ENCODE data around the gene TMEM88. TPM values are rescaled to one million over a fixed set of nuclear protein-coding genes. Genes with fewer than 3 reads are reported as not detected.
A peak's percentile ranks its signal among the peaks of the same experiment; 100 is the strongest.

The TMEM88 gene
- total RNA-seq, 1 donor from 2014 or later = 32.6 TPM

DNA sequence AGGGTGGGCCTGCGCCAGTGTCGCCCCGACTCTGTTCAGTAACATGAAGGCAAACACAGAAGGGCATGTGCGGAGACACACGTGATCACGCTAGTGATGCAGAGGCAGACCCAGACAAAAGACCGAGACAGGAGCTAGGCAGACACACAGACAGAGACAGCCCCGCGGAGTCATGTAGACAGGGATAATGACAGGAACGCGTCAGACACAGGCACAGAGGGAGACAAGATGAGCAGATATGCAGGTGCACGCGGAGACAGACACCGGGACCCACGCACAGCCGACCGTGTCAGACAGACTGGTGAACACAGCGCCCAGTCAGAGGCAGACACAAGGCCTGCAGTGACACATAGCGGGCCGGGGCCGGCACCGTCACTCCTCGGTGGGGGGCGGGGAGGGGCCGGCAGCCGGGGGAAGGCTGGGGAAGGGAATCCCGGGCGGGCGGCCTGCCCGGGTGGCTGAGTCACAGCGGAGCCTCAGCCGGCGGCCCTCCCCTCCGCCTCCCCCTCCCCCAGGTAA is 13.4 kb upstream of the TMEM88 start:
- intact Hi-C loops (cut with micrococcal nuclease) = no loop called here
- peak; percentile 93 for DNase-seq
- peak; percentile 63 for ATAC-seq

DNA sequence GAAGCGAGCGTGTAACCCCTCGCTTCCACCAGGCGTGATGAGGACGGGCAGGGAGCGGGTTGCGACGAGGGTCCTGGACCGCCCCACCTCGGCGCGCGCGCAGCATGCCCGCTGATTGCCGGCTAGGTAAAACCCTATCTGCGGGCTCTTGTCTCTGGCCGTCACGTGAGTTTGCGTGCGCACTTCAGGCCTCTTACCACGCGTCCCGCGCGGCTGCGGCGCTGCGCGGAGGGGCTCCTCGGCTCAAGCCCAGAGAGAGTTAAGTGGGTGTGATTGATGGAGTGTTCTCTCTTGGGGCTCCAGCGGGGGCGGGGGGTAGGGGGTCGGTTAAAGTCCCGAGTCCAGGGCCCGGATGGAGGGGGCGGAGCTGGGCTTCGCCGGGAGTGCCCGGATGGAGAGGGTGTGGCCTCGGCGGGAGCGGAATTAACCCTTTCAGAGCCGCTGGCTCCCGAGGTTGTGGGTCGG is 12.9 kb upstream of the TMEM88 start:
- DNase-seq (peak; percentile 94), ATAC-seq (peak; percentile 77)
- intact Hi-C loops (cut with micrococcal nuclease) = no loop called here

DNA sequence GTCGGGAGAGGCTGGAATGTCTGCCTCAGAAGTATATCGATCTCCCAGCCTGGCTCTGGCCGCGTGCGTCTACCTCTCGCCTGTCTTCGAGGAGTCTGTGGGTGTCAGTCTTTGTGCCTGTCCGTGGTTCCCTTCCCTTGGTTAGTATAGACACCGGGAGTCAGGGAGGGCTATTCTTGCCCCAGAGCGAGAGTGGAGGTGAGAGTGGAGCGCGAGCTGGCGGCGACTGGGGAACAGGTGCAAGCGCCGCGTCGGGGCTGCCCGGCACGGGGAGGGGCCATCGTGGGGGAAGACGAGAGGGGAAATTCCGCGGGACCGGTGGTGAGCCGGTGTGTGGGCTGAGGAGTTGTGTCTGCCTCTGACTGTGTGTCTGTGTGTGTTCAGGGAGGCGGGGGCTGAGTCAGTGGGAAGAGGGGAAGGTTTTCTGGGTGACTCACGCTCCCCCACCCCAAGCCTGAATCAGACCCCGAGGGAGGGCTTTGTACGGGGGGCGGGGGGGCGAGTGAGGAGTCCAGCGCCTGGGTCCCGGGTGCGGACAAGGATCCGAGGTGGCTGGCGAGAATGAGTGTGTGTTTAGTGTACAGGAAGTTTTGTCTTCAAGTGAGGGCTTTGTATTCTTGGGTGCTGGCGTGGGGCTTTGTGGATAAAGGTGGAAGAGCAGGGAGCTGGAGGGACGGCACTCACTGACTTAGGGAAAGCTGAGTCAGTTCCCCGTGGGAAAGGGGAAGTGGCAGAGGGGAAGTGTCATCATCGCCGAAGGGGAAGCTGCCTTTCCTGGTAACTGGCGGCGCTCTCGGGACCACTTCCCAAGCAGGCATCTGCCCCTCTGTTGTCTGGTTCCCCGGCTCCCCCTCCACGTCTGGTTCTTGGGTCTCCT is 12.2 kb upstream of the TMEM88 start:
- DNase-seq (peak; percentile 77), ATAC-seq (peak; percentile 10)
- intact Hi-C loops (cut with micrococcal nuclease) = no loop called here

DNA sequence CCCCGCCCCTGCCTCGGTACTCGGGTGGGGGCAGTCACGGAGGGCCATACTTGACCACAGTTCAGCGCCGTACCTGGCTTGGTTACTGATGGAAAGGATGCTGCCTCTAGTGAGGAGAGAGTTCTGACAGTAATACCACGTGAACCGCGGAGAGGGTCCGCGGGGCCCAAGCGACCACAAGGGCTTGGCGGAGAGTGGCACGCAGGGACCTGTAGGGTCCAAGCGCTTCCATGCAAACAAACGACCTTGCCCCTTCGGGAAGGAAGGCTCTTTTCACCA is 11.7 kb upstream of the TMEM88 start:
- no peak for ATAC-seq
- no peak for DNase-seq
- intact Hi-C loops (cut with micrococcal nuclease) = no loop called here

DNA sequence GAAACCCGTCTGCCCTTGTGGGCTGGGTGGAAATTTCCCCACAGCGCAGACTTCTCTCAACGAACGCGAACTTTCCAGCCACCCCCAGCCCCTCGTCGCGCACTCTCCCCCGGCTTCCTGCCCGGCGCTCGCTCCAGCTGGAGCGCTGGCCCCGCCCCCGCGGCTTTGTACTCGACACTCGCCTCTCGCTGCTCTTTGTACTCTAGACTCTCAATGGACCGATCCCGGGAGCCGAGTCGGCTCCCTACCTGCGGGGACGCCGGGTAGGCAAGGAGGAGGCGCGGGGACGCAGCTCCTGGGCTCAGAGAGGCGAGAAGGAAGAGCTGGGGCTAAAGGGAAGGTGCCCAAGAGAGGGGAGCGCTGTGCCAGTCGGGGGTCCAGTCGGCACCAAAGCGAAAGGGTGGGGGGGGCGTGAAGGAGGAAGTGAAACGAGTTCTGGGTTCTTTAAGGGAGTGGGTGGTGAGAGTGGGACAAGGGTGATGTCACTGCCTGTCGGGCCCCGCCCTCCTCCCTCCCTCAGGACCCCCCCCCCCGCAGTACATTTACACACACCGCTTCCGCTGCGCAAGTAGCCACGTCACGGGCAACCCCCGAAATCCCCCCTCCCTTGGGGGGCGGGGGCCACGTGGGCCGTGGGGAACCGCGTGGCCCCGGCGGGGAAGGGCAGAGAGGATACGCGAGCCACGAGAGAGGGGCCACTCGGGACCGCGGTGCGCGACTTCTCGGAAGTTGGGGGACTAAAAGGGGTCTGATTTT is 11.2 kb upstream of the TMEM88 start:
- DNase-seq = peak; percentile 88
- peak; percentile 32 for ATAC-seq
- intact Hi-C loops (cut with micrococcal nuclease) = no loop called here

DNA sequence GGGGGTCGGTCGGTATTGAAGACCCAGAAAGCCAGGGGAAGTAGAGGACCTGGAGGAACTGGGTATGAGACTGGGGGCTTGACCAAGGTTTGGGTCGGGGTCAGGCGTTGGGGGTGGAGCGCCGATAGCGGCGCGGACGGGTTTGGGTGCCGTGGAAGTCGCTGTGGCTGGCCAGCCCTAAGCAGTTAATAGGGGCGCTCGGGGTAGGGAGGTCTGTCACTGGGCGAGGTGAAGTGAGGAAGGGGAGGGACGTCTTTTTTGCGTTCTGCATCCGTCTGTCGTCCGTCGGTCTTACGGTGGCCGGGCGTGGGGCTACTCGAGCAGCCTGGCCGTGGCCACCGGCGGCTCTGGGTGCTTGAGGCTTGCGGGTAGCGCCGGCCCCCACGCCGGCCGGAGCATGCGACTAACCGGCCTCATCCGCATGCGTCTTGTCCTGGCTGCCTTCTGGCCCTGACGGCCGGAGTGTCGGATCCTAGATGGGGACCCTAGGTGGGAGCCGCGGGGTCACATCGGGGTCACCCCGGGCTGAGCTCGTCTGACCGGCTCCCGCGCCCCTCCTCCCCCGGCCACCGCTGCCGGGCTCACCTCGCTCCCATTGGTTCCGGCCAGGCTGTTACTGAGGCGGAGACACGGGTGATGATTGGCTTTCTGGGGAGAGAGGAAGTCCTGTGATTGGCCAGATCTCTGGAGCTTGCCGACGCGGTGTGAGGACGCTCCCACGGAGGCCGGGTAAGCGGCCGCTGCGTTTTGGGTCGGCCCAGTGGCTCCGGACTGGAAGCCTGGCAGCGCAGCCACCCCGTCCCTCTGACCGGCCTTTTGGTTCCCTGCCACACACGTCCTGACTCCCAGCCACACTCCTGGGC is 10.3 kb upstream of the TMEM88 start:
- ATAC-seq = peak; percentile 72
- DNase-seq = peak; percentile 91
- intact Hi-C loops (cut with micrococcal nuclease) = no loop called here

DNA sequence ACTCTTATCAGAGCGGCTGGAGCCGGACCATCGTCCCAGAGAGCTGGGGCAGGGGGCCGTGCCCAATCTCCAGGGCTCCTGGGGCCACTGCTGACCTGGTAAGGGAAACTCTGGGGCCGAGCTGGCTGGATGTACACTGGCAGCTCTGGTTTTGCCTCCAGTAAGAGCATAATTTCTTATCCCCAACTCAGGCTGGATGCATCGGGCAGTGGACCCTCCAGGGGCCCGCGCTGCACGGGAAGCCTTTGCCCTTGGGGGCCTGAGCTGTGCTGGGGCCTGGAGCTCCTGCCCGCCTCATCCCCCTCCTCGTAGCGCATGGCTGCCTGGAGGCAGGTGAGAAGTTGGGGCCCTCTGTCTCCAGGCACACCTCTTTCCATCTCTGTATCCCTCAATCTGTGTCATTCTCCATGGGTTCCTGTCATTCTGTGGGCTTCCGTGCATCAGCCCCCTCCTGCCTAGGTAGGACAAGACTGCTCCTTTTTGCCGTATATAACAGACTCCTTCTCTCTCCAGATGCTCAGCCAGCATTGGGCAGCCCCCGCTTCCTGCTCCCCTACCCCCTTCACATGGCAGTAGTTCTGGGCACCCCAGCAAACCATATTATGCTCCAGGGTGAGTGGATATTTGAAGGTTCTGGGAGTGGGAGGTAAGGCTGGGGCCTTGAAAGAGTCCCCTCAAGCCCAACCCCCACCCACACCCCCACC is 9.4 kb upstream of the TMEM88 start:
- DNase-seq (no peak), ATAC-seq (no peak)
- intact Hi-C loops (cut with micrococcal nuclease) = no loop called here

DNA sequence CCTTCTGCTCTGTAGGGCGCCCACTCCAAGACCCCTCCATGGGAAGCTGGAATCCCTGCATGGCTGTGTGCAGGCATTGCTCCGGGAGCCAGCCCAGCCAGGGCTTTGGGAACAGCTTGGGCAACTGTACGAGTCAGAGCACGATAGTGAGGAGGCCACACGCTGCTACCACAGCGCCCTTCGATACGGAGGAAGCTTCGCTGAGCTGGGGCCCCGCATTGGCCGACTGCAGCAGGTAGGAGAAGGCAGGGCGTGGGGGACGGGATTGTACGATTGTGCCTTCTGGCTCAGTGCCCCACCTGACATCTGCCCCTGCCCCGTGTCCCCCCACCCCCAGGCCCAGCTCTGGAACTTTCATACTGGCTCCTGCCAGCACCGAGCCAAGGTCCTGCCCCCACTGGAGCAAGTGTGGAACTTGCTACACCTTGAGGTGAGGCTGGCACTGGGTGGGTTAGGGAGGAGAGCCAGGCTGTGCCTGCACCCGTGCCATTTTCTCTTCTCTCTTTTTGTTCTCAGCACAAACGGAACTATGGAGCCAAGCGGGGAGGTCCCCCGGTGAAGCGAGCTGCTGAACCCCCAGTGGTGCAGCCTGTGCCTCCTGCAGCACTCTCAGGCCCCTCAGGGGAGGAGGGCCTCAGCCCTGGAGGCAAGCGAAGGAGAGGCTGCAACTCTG is 8.7 kb upstream of the TMEM88 start:
- no peak for ATAC-seq
- intact Hi-C loops (cut with micrococcal nuclease) = no loop called here
- DNase-seq = no peak

DNA sequence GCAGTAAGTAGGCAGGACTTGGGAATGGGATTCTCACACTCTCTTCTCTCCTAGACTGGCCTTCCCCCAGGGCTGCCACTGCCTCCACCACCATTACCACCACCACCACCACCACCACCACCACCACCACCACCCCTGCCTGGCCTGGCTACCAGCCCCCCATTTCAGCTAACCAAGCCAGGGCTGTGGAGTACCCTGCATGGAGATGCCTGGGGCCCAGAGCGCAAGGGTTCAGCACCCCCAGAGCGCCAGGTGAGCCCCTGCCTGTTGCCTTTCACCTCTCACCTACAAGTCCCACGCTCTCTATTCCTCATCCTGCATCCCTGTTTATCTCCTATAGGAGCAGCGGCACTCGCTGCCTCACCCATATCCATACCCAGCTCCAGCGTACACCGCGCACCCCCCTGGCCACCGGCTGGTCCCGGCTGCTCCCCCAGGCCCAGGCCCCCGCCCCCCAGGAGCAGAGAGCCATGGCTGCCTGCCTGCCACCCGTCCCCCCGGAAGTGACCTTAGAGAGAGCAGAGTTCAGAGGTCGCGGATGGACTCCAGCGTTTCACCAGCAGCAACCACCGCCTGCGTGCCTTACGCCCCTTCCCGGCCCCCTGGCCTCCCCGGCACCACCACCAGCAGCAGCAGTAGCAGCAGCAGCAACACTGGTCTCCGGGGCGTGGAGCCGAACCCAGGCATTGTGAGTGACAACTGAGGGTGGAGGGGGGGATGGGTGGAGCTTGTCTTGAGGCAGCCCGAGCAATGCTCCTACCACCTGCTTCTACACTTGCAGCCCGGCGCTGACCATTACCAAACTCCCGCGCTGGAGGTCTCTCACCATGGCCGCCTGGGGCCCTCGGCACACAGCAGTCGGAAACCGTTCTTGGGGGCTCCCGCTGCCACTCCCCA is 7.9 kb upstream of the TMEM88 start:
- ATAC-seq (no peak), DNase-seq (no peak)
- intact Hi-C loops (cut with micrococcal nuclease) = no loop called here

DNA sequence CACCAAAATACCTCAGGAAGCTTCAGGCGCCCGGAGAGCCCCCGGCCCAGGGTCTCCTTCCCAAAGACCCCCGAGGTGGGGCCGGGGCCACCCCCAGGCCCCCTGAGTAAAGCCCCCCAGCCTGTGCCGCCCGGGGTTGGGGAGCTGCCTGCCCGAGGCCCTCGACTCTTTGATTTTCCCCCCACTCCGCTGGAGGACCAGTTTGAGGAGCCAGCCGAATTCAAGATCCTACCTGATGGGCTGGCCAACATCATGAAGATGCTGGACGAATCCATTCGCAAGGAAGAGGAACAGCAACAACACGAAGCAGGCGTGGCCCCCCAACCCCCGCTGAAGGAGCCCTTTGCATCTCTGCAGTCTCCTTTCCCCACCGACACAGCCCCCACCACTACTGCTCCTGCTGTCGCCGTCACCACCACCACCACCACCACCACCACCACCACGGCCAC is 6.7 kb upstream of the TMEM88 start:
- intact Hi-C loops (cut with micrococcal nuclease) = no loop called here
- ATAC-seq = no peak
- no peak for DNase-seq

DNA sequence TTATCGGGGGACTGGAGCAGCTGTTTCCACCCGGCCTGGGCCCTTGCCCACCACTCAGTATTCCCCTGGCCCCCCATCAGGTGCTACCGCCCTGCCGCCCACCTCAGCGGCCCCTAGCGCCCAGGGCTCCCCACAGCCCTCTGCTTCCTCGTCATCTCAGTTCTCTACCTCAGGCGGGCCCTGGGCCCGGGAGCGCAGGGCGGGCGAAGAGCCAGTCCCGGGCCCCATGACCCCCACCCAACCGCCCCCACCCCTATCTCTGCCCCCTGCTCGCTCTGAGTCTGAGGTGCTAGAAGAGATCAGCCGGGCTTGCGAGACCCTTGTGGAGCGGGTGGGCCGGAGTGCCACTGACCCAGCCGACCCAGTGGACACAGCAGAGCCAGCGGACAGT is 6.1 kb upstream of the TMEM88 start:
- intact Hi-C loops (cut with micrococcal nuclease) = no loop called here
- ATAC-seq = no peak
- DNase-seq = no peak

DNA sequence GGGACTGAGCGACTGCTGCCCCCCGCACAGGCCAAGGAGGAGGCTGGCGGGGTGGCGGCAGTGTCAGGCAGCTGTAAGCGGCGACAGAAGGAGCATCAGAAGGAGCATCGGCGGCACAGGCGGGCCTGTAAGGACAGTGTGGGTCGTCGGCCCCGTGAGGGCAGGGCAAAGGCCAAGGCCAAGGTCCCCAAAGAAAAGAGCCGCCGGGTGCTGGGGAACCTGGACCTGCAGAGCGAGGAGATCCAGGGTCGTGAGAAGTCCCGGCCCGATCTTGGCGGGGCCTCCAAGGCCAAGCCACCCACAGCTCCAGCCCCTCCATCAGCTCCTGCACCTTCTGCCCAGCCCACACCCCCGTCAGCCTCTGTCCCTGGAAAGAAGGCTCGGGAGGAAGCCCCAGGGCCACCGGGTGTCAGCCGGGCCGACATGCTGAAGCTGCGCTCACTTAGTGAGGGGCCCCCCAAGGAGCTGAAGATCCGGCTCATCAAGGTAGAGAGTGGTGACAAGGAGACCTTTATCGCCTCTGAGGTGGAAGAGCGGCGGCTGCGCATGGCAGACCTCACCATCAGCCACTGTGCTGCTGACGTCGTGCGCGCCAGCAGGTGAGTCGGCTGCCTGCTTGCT is 5.6 kb upstream of the TMEM88 start:
- intact Hi-C loops (cut with micrococcal nuclease) = no loop called here
- ATAC-seq = no peak
- DNase-seq = no peak

DNA sequence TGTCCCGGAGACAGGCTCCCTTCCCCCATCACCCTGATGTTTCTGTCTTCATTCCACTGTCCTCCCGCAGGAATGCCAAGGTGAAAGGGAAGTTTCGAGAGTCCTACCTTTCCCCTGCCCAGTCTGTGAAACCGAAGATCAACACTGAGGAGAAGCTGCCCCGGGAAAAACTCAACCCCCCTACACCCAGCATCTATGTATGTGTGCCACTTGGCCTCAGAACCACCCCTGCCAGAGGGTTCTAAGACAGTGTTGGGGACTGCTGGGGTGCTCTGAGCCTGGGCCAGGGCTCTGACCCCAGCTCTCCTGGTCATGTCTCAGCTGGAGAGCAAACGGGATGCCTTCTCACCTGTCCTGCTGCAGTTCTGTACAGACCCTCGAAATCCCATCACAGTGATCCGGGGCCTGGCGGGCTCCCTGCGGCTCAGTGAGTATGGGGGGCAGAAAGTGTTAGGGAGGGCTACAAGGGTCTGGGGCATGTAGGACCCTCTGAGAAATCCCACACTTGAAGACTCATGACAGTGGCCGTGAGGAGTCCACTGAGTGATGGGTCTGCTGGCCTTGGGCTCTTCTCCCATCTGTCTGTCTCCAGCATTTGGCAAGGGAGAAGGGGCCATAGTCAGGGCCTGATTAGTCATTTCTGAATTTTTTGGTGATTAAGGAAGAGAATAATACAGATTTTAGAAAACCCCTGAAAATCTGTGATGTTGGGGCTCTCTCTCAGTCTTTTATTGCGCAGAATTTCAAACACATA is 4.9 kb upstream of the TMEM88 start:
- DNase-seq = no peak
- ATAC-seq = no peak
- intact Hi-C loops (cut with micrococcal nuclease) = no loop called here

DNA sequence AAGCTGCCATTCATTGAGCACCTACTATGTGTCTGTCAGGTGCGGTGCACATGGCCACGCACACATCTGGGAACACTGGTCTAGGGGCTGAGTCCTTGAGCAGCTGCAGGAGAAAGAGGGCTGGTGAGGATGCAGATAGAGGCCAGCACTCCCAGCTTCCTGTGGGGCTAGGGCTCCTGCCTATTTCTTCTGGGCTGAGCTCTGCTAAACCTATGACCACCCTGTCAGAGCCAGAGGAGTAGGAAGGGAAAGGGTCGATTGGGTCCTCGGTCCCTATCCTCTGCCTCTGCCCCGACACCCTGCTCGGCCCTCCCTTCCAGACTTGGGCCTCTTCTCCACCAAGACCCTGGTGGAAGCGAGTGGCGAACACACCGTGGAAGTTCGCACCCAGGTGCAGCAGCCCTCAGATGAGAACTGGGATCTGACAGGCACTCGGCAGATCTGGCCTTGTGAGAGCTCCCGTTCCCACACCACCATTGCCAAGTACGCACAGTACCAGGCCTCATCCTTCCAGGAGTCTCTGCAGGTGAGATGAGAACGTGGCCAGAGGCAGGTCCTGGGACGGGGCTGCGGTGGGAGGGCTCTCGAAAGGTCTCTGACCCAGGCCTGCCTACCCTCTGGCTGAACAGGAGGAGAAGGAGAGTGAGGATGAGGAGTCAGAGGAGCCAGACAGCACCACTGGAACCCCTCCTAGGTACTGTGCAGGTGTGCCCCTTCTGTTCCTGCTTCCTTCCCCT is 4.0 kb upstream of the TMEM88 start:
- intact Hi-C loops (cut with micrococcal nuclease) = no loop called here
- no peak for ATAC-seq
- DNase-seq = no peak

DNA sequence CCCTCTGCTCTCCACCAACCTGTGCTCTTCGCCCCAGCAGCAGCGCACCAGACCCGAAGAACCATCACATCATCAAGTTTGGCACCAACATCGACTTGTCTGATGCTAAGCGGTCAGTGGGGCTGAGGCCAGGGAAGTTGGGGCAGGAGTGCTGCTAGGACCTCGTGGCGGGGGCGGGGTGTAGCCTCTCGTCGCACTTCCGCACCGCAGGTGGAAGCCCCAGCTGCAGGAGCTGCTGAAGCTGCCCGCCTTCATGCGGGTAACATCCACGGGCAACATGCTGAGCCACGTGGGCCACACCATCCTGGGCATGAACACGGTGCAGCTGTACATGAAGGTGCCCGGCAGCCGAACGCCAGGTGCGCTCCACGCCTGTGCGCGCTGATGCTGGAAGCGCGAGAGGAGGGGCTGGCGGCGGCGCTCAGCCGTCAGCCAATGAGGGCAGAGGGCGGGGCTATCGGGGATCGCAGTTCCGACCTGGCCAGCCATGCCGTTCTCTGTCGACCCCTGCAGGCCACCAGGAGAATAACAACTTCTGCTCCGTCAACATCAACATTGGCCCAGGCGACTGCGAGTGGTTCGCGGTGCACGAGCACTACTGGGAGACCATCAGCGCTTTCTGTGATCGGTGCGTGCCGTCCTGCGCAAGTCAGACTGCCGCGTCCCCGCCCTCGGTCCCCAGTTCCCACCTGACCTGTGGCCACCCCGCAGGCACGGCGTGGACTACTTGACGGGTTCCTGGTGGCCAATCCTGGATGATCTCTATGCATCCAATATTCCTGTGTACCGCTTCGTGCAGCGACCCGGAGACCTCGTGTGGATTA is 3.2 kb upstream of the TMEM88 start:
- DNase-seq (peak; percentile 93), ATAC-seq (peak; percentile 73)
- intact Hi-C loops (cut with micrococcal nuclease) = no loop called here
